ENCODE data around the gene KMT2D.
A peak's percentile ranks its signal among the peaks of the same experiment; 100 is the strongest.

KMT2D gene

DNA sequence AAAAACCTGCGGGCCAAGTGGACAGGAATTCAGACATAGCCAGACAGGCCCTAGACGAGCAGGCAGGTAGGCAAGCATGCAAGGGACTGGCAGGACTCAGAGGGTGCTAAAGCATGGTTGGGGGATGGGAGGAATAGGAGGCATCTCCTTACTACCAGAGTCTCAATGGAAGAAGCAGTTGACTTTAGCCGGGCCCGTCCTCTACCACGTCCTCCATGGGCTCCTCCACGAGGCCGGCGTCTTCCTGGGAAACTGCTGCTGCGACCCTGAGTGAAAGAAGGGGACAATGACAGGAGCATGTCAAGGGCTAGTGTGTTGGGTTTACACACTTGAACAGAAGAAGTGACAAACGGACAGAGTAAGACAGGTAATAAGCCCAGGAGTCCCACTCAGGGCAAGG, 11.6 kb downstream of the KMT2D start:
- Histone ChIP-seq H2AFZ (ENCODE audit: low read depth, low read length) (no peak overlapping the region), H3K27me3 (ENCODE audit: low read depth, low read length) (no peaks in the 10 kb centered on the region), H3K79me2 (ENCODE audit: low read length) (peaks cover 1% of the 10 kb centered on the region; the same call in 1 of the 2 replicates), H3K4me1 (ENCODE audit: low read length) (no peaks in the 10 kb centered on the region), H3K9ac (ENCODE audit: low read length) (no peak overlapping the region), H4K20me1 (ENCODE audit: insufficient read depth, low read length) (no peaks in the 10 kb centered on the region), H3K4me2 (ENCODE audit: low read length) (no peak overlapping the region), H3K9me3 (ENCODE audit: insufficient read depth, low read length) (no peaks in the 10 kb centered on the region), H3K4me3 (ENCODE audit: low read length) (no peak overlapping the region), H3K27ac (ENCODE audit: low read length) (no peak overlapping the region), H3K36me3 (replicated peaks; ENCODE audit: low read depth, low read length) (peaks cover 76% of the 10 kb centered on the region)
- TF ChIP-seq, protein P1, sequence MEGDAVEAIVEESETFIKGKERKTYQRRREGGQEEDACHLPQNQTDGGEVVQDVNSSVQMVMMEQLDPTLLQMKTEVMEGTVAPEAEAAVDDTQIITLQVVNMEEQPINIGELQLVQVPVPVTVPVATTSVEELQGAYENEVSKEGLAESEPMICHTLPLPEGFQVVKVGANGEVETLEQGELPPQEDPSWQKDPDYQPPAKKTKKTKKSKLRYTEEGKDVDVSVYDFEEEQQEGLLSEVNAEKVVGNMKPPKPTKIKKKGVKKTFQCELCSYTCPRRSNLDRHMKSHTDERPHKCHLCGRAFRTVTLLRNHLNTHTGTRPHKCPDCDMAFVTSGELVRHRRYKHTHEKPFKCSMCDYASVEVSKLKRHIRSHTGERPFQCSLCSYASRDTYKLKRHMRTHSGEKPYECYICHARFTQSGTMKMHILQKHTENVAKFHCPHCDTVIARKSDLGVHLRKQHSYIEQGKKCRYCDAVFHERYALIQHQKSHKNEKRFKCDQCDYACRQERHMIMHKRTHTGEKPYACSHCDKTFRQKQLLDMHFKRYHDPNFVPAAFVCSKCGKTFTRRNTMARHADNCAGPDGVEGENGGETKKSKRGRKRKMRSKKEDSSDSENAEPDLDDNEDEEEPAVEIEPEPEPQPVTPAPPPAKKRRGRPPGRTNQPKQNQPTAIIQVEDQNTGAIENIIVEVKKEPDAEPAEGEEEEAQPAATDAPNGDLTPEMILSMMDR (IDR thresholded peaks at IDR 0.05; ENCODE audit: low read depth, low read length), result no peak
- no peak for TF ChIP-seq EZH2phosphoT487 (IDR thresholded peaks at IDR 0.05; ENCODE audit: low read depth)

DNA sequence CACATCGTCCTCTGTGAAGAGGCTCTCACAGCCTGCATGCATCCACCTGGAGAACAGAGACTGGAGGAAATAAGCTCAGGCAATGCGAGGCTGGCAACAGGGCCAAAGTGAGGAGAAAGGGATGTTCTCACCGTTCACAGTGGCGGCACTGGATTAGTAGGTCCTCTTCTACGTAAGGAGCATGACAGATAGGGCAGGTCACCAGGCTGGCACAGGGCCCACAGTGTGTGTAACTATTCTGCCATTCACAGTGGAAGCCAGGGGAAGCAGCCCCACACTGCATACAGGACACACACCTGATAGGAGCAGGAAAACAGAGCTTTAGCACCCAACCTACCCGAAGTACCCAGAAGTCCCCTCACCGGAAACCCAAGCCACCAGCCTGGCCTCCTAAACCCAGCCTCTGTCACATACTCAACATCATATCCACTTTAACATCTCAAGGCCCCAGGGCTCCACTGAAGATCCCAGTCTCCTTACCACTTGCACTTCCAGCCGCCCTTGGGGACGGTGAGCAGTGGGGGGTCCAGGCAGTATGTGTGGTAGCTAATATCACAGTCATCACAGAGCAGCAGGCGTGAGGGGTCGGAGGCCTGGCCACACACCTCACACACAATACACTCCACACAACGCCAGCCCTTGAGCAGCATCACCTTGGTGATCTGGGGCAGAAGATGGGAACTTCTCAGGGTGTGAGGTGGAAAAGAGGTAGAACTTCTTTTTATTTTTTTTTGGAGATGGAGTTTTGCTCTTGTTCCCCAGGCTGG, 14.3 kb downstream of the KMT2D start:
- TF ChIP-seq, protein P1 (IDR thresholded peaks at IDR 0.05; ENCODE audit: low read depth, low read length), result no peak
- TF ChIP-seq EZH2phosphoT487 (IDR thresholded peaks at IDR 0.05; ENCODE audit: low read depth), result no peak
- Histone ChIP-seq H3K36me3 (replicated peaks; ENCODE audit: low read depth, low read length) (peaks cover 81% of the 10 kb centered on the region), H3K27ac (ENCODE audit: low read length) (no peak overlapping the region), H3K9ac (ENCODE audit: low read length) (no peak overlapping the region), H3K79me2 (ENCODE audit: low read length) (no peaks in the 10 kb centered on the region), H3K4me3 (ENCODE audit: low read length) (no peak overlapping the region), H2AFZ (ENCODE audit: low read depth, low read length) (no peak overlapping the region), H3K9me3 (ENCODE audit: insufficient read depth, low read length) (no peaks in the 10 kb centered on the region), H3K4me2 (ENCODE audit: low read length) (no peak overlapping the region), H3K27me3 (ENCODE audit: low read depth, low read length) (no peaks in the 10 kb centered on the region), H4K20me1 (ENCODE audit: insufficient read depth, low read length) (no peaks in the 10 kb centered on the region), H3K4me1 (ENCODE audit: low read length) (no peaks in the 10 kb centered on the region)

DNA sequence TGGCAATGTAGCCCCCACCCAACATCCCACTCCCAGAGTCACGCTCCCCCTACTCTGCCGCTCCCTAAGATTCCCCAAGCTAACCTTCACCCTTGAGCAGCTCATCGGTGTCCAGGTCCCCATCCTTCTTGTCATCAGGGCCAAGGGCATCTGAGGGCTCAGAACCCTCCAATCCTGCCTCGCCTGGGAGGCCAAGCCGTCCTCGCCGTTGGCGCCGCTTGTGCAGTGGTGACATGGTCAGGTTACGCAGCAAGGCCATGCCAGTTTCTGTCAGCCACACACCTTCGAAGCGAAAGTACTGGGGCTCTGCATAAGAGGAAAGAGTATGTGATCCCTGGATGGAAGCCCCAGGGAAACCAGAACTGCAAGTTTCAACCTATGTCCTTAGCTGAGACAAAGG, 15.9 kb downstream of the KMT2D start:
- Histone ChIP-seq H2AFZ (ENCODE audit: low read depth, low read length) (no peak overlapping the region), H3K4me3 (ENCODE audit: low read length) (no peak overlapping the region), H3K79me2 (ENCODE audit: low read length) (no peaks in the 10 kb centered on the region), H3K9ac (ENCODE audit: low read length) (no peak overlapping the region), H3K27ac (ENCODE audit: low read length) (no peak overlapping the region), H3K4me2 (ENCODE audit: low read length) (no peak overlapping the region), H4K20me1 (ENCODE audit: insufficient read depth, low read length) (no peaks in the 10 kb centered on the region), H3K4me1 (ENCODE audit: low read length) (no peaks in the 10 kb centered on the region), H3K27me3 (ENCODE audit: low read depth, low read length) (no peaks in the 10 kb centered on the region), H3K9me3 (ENCODE audit: insufficient read depth, low read length) (no peaks in the 10 kb centered on the region), H3K36me3 (replicated peaks; ENCODE audit: low read depth, low read length) (peaks cover 71% of the 10 kb centered on the region)
- TF ChIP-seq, protein P1 (IDR thresholded peaks at IDR 0.05; ENCODE audit: low read depth, low read length), result no peak
- TF ChIP-seq EZH2phosphoT487 (IDR thresholded peaks at IDR 0.05; ENCODE audit: low read depth), result no peak

DNA sequence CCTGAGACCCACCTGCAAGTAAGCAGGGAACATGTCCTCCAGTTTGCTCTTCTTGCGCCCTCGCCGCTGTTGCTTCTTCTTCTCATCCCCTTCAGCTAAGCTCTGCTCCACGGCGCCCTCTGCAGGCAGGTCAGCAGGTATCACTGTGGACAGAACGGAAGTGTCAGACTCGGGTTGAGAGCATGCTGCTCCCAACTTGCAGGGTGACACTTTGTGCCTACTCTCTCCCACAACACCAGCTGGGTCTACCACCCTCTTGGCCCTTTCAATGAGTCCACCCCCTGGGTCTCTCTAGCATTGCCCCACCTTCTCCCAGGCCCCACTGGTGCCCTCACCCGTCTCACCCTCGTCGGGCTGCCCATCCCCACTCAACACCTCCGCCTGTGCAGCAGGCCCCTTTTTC, 16.7 kb downstream of the KMT2D start:
- H4K20me1 ChIP-seq (ENCODE audit: insufficient read depth, low read length), result no peaks in the 10 kb centered on the region
- no peaks in the 10 kb centered on the region for H3K27me3 ChIP-seq (ENCODE audit: low read depth, low read length)
- H3K4me3 ChIP-seq (ENCODE audit: low read length), result no peak overlapping the region
- peaks cover 71% of the 10 kb centered on the region for H3K36me3 ChIP-seq (replicated peaks; ENCODE audit: low read depth, low read length)
- no peak overlapping the region for H2AFZ ChIP-seq (ENCODE audit: low read depth, low read length)
- no peaks in the 10 kb centered on the region for H3K79me2 ChIP-seq (ENCODE audit: low read length)
- no peak for TF ChIP-seq EZH2phosphoT487 (IDR thresholded peaks at IDR 0.05; ENCODE audit: low read depth)
- TF ChIP-seq, protein P1 (IDR thresholded peaks at IDR 0.05; ENCODE audit: low read depth, low read length), result peak; percentile 73
- H3K4me1 ChIP-seq (ENCODE audit: low read length), result no peaks in the 10 kb centered on the region
- H3K9me3 ChIP-seq (ENCODE audit: insufficient read depth, low read length), result no peaks in the 10 kb centered on the region
- no peak overlapping the region for H3K27ac ChIP-seq (ENCODE audit: low read length)
- no peak overlapping the region for H3K9ac ChIP-seq (ENCODE audit: low read length)
- no peak overlapping the region for H3K4me2 ChIP-seq (ENCODE audit: low read length)

Measured in OCI-LY3 (cell line).